H9 (cell line): ENCODE measurements around the gene CDC26. TPM values are rescaled to one million over a fixed set of nuclear protein-coding genes. Genes with fewer than 3 reads are reported as not detected.

Experiments used
- DNase-seq: peaks from one replicate; pipeline ENCODE4 v3.0.0-alpha.2; 2017
- H2AFZ ChIP-seq: one replicate; pipeline ENCODE4 v1.6.1; 2013; ENCODE audit warnings: mild to moderate bottlenecking, low read length, control low read depth, moderate library complexity
- H2AK5ac ChIP-seq: 2 replicates; pipeline ENCODE4 v1.6.1; 2013; ENCODE audit warnings: low read length, control low read depth, mixed read lengths; ENCODE audit not compliant: insufficient read length
- H2BK120ac ChIP-seq: one replicate; pipeline ENCODE4 v1.6.1; 2013; ENCODE audit warnings: low read depth, mild to moderate bottlenecking, low read length, control low read depth, inconsistent platforms; ENCODE audit not compliant: poor library complexity, severe bottlenecking
- H2BK12ac ChIP-seq: 2 replicates; pipeline ENCODE4 v1.6.1; 2013; ENCODE audit warnings: low read length, control low read depth, mixed read lengths, low read depth; ENCODE audit not compliant: insufficient read length
- H2BK15ac ChIP-seq: 2 replicates; pipeline ENCODE4 v1.6.1; 2013; ENCODE audit warnings: low read depth, low read length, control low read depth
- H2BK20ac ChIP-seq: one replicate; pipeline ENCODE4 v1.6.1; 2013; ENCODE audit warnings: low read depth, mild to moderate bottlenecking, low read length, control low read depth, inconsistent platforms; ENCODE audit not compliant: poor library complexity, severe bottlenecking
- H2BK5ac ChIP-seq: 2 replicates; pipeline ENCODE4 v1.6.1; 2013; ENCODE audit warnings: low read length, control low read depth, mixed read lengths; ENCODE audit not compliant: insufficient read length
- H3K14ac ChIP-seq: 2 replicates; pipeline ENCODE4 v1.6.1; 2013; ENCODE audit warnings: low read length, control low read depth; ENCODE audit not compliant: insufficient read depth
- H3K18ac ChIP-seq: 2 replicates; pipeline ENCODE4 v1.6.1; 2013; ENCODE audit warnings: low read depth, mild to moderate bottlenecking, mixed read lengths, low read length, control low read depth; ENCODE audit not compliant: insufficient read length
- H3K23ac ChIP-seq: 2 replicates; pipeline ENCODE4 v1.6.1; 2013; ENCODE audit warnings: low read length, control low read depth, mixed read lengths, low read depth; ENCODE audit not compliant: insufficient read length
- H3K23me2 ChIP-seq: 2 replicates; pipeline ENCODE4 v1.6.1; 2013; ENCODE audit warnings: low read depth, mild to moderate bottlenecking, mixed read lengths, low read length, control low read depth; ENCODE audit not compliant: insufficient read length, poor library complexity, severe bottlenecking
- H3K27ac ChIP-seq: 2 replicates; pipeline ENCODE4 v1.5.1; 2013; ENCODE audit warnings: low read length, control low read depth, mixed read lengths, low read depth; ENCODE audit not compliant: insufficient read length
- H3K27me3 ChIP-seq: 2 replicates; pipeline ENCODE4 v1.6.1; 2013; ENCODE audit warnings: low read length, control low read depth, inconsistent platforms; ENCODE audit not compliant: insufficient read depth
- H3K4ac ChIP-seq: 2 replicates; pipeline ENCODE4 v1.6.1; 2013; ENCODE audit warnings: low read depth, mild to moderate bottlenecking, control low read depth, inconsistent platforms, low read length, moderate library complexity
- H3K4me1 ChIP-seq: 2 replicates; pipeline ENCODE4 v1.6.1; 2013; ENCODE audit warnings: low read length, control low read depth, inconsistent platforms; ENCODE audit not compliant: insufficient read depth
- H3K4me2 ChIP-seq: 2 replicates; pipeline ENCODE4 v1.6.1; 2013; ENCODE audit warnings: low read length, control low read depth, mixed read lengths; ENCODE audit not compliant: insufficient read length, insufficient read depth
- H3K56ac ChIP-seq: 2 replicates; pipeline ENCODE4 v1.6.1; 2013; ENCODE audit warnings: low read depth, mild to moderate bottlenecking, mixed read lengths, low read length, control low read depth; ENCODE audit not compliant: insufficient read length
- H3K79me1 ChIP-seq: 2 replicates; pipeline ENCODE4 v1.6.1; 2013; ENCODE audit warnings: low read depth, mild to moderate bottlenecking, moderate library complexity, low read length, control low read depth, inconsistent platforms; ENCODE audit not compliant: insufficient read depth, poor library complexity, severe bottlenecking
- H3K79me2 ChIP-seq: 2 replicates; pipeline ENCODE4 v1.6.1; 2013; ENCODE audit warnings: low read length, control low read depth, inconsistent platforms; ENCODE audit not compliant: insufficient read depth
- H3K9ac ChIP-seq: 2 replicates; pipeline ENCODE4 v1.6.1; 2013; ENCODE audit warnings: low read length, control low read depth, mixed read lengths; ENCODE audit not compliant: insufficient read length; ENCODE audit errors: extremely low read depth
- H3K9me3 ChIP-seq: one replicate; pipeline ENCODE4 v1.6.1; 2013; ENCODE audit warnings: low read depth, low read length, inconsistent platforms; ENCODE audit not compliant: control insufficient read depth
- H3T11ph ChIP-seq: one replicate; pipeline ENCODE4 v1.6.1; 2013; ENCODE audit warnings: mild to moderate bottlenecking, low read length, control low read depth, inconsistent platforms
- H4K20me1 ChIP-seq: one replicate; pipeline ENCODE4 v1.6.1; 2013; ENCODE audit not compliant: control insufficient read depth, insufficient read length, insufficient read depth
- H4K5ac ChIP-seq: 2 replicates; pipeline ENCODE4 v1.6.1; 2013; ENCODE audit warnings: low read depth, mild to moderate bottlenecking, mixed read lengths, low read length, control low read depth; ENCODE audit not compliant: insufficient read length
- H4K8ac ChIP-seq: replicated peaks from 2 replicates; pipeline ENCODE4 v1.6.1; 2013; ENCODE audit warnings: low read length, control low read depth, mixed read lengths, low read depth; ENCODE audit not compliant: insufficient read length
- H4K91ac ChIP-seq: 2 replicates; pipeline ENCODE4 v1.6.1; 2013; ENCODE audit warnings: low read depth, mild to moderate bottlenecking, moderate library complexity, mixed read lengths, low read length, control low read depth; ENCODE audit not compliant: insufficient read length
- H3K27ac Mint-ChIP-seq, 3 experiments: 2 replicates in 2 of 3; 3 replicates in 1 of 3; pipeline ENCODE4 v1.8.0; 2020 to 2021; ENCODE audit warnings: mixed read lengths in 3 of 3, mild to moderate bottlenecking in 1 of 3, moderate library complexity in 1 of 3
- H3K27me3 Mint-ChIP-seq: 2 replicates; pipeline ENCODE4 v1.8.0; 2021; ENCODE audit warnings: low read depth, mild to moderate bottlenecking, moderate library complexity, mixed read lengths
- H3K36me3 Mint-ChIP-seq, 3 experiments: 2 replicates in 2 of 3; 3 replicates in 1 of 3; pipeline ENCODE4 v1.8.0; 2020 to 2021; ENCODE audit warnings: low read depth in 3 of 3, mixed read lengths in 3 of 3; ENCODE audit not compliant: insufficient read depth in 1 of 3
- H3K4me1 Mint-ChIP-seq, 2 experiments: 2 replicates each; pipeline ENCODE4 v1.8.0; 2020; ENCODE audit warnings: mixed read lengths in 2 of 2
- H3K4me3 Mint-ChIP-seq, 2 experiments: 2 replicates in 1 of 2; 3 replicates in 1 of 2; pipeline ENCODE4 v1.8.0; 2020 to 2021; ENCODE audit warnings: mild to moderate bottlenecking in 2 of 2, mixed read lengths in 2 of 2, moderate library complexity in 1 of 2
- H3K9me3 Mint-ChIP-seq, 2 experiments: 2 replicates in 1 of 2; 3 replicates in 1 of 2; pipeline ENCODE4 v1.8.0; 2020; ENCODE audit warnings: mild to moderate bottlenecking in 2 of 2, mixed read lengths in 2 of 2, moderate library complexity in 1 of 2
- CTCF ChIP-seq: fragments of 200-600 bp; sonication (generic); conservative IDR thresholded peaks from 3 replicates; pipeline ENCODE4 v1.8.0; 2021; ENCODE audit warnings: antibody characterized with exemption, mild to moderate bottlenecking
- WGBS: extraction: QIAGEN DNeasy Blood & Tissue Kit; methylation state at CpG from one replicate; pipeline ENCODE4 v1.1.7; 2013; ENCODE audit warnings: missing lambda C conversion rate, low lambda C conversion rate, mixed read lengths; ENCODE audit not compliant: insufficient read length; ENCODE audit errors: extremely low coverage; 5-methylcytosine and 5-hydroxymethylcytosine counted together
- total RNA-seq: library from RNA; stranded (reverse); gene quantifications from 2 replicates; pipeline ENCODE4 v1.2.1, GENCODE V29; 2021

The CDC26 gene
- total RNA-seq, 1 experiment from 2014 or later = 38.6 TPM

- no peak overlapping the region for H3K4ac ChIP-seq
- H2BK20ac ChIP-seq = no peak overlapping the region
- no peak overlapping the region for H4K8ac ChIP-seq
- Mint-ChIP-seq H3K9me3 (no peaks in the 10 kb centered on the region; a peak in 1 of 5 replicates), H3K4me1 (peaks cover 22 to 27% of the 10 kb centered on the region in 2 experiments), H3K4me3 (peak overlapping the region; percentile 97 to 98), H3K36me3 (peaks cover 0 to 4% (median 0%) of the 10 kb centered on the region in 3 experiments; a peak in 2 of 7 replicates), H3K27ac (peak overlapping the region in 2 of 3 experiments; percentile 3 to 49; a peak in 2 of 7 replicates), H3K27me3 (no peaks in the 10 kb centered on the region)
- no peak for DNase-seq
- no peak overlapping the region for H3K14ac ChIP-seq
- no peak overlapping the region for H3T11ph ChIP-seq
- no peak overlapping the region for H2BK120ac ChIP-seq
- H2BK15ac ChIP-seq = no peak overlapping the region
- H3K79me2 ChIP-seq = peaks cover 15% of the 10 kb centered on the region
- H2AK5ac ChIP-seq = no peak overlapping the region
- H3K27me3 ChIP-seq = no peaks in the 10 kb centered on the region
- no peaks in the 10 kb centered on the region for H4K20me1 ChIP-seq
- no peak overlapping the region for H3K27ac ChIP-seq
- no peak overlapping the region for H4K5ac ChIP-seq
- H2BK12ac ChIP-seq = no peak overlapping the region
- peaks cover 12% of the 10 kb centered on the region for H3K23me2 ChIP-seq
- peaks cover 3% of the 10 kb centered on the region for H3K79me1 ChIP-seq
- peak overlapping the region; percentile 88 for H3K9ac ChIP-seq
- no peak overlapping the region for H3K23ac ChIP-seq
- no peak overlapping the region for H2BK5ac ChIP-seq
- H3K56ac ChIP-seq = no peak overlapping the region
- no peak for TF ChIP-seq CTCF
- no peaks in the 10 kb centered on the region for H3K9me3 ChIP-seq
- peak overlapping the region; percentile 94 for H3K4me2 ChIP-seq
- no peak overlapping the region for H3K18ac ChIP-seq
- peaks cover 6% of the 10 kb centered on the region; the same call in 1 of the 2 replicates for H3K4me1 ChIP-seq
- WGBS = no CpG with 5 or more reads among the region's 5 CpGs
- no peak overlapping the region for H2AFZ ChIP-seq
- H4K91ac ChIP-seq = no peak overlapping the region
Observed at GRCh38 chr9:113222482-113222841, 52.9 kb downstream of the CDC26 start.
